ENCODE results near the gene TMEM204. TPM values are rescaled to one million over a fixed set of nuclear protein-coding genes. Genes with fewer than 3 reads are reported as not detected.
A peak's percentile ranks its signal among the peaks of the same experiment; 100 is the strongest.

The TMEM204 gene
- total RNA-seq, 2 experiments from 2014 or later: 35.1 to 35.6 TPM

DNA sequence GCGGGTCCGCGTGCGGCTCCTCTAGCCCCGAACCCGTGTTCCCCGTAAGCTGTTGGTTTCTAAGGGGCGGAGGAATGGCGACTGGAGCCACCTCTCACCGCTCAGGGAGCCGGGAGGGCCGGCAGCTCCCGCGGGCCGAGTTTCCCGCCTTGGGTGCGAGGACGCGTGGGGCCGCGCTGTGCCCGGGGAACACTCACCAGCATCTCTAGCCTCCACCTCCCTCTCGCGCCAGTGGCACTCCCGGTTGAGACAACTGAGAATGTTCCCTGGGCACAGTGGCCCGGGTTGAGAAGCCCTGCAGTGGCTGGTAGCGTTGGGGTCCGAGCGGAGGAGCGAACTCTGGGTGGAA is 39.7 kb upstream of the TMEM204 start:
- peak; percentile 35 for DNase-seq

DNA sequence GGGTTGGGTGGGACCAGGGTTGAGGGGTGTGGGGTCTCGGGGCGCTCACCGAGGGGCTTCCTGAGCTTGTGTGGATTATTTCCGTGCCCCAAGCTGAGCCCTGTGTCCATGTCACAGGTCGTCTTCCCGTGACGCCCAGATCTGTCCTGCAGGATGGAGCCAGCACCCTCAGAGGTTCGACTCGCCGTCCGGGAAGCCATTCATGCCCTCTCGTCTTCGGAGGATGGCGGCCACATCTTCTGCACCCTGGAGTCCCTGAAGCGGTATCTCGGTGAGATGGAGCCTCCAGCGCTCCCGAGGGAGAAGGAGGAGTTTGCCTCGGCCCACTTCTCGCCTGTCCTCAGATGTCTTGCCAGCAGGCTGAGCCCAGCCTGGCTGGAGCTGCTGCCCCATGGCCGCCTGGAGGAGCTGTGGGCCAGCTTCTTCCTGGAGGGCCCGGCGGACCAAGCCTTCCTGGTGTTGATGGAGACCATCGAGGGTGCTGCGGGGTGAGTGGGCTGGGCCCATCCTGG is 39.3 kb upstream of the TMEM204 start:
- peaks cover 15% of the 10 kb centered on the region for H3K36me3 Mint-ChIP-seq (ENCODE audit: low read depth)
- ATAC-seq: no peak
- H3K9me3 Mint-ChIP-seq (ENCODE audit: insufficient read depth): no peaks in the 10 kb centered on the region
- peaks cover 24% of the 10 kb centered on the region for H3K4me1 Mint-ChIP-seq (ENCODE audit: low read depth)
- H3K27ac Mint-ChIP-seq: peak overlapping the region; percentile 89
- DNase-seq: no peak
- ChIA-PET CTCF (interaction anchor here (1.3 kb wide), 1 partner anchor 45 kb away, joined by 3 read pairs; no protein-coding TSS in a partner anchor), POLR2A (interaction anchor here (0.7 kb wide), 1 partner anchor 39 kb away, joined by 3 read pairs; the partner anchor contains the start of gene TMEM204)
- H3K27me3 Mint-ChIP-seq (ENCODE audit: low read depth): no peaks in the 10 kb centered on the region
- peak overlapping the region; percentile 91 for H3K4me3 Mint-ChIP-seq

More for the DNA sequence above, 39.7 kb upstream of the TMEM204 start:
- CTCF ChIA-PET: interaction anchor here (1.3 kb wide), 1 partner anchor 45 kb away, joined by 3 read pairs; no protein-coding TSS in a partner anchor
- Mint-ChIP-seq H3K4me3 (peak overlapping the region; percentile 91), H3K9me3 (ENCODE audit: insufficient read depth) (no peaks in the 10 kb centered on the region), H3K4me1 (ENCODE audit: low read depth) (peaks cover 24% of the 10 kb centered on the region), H3K27ac (peak overlapping the region; percentile 89), H3K36me3 (ENCODE audit: low read depth) (peaks cover 15% of the 10 kb centered on the region), H3K27me3 (ENCODE audit: low read depth) (no peaks in the 10 kb centered on the region)
- POLR2A ChIA-PET: interaction anchor here (0.7 kb wide), 1 partner anchor 40 kb away, joined by 3 read pairs; the partner anchor contains the start of gene TMEM204
- peak; percentile 29 for ATAC-seq

GRCh38 chr16:1494711-1495110 is 38.8 kb upstream of the TMEM204 start:
- Mint-ChIP-seq H3K9me3 (ENCODE audit: insufficient read depth) (no peaks in the 10 kb centered on the region), H3K27ac (peak overlapping the region; percentile 89), H3K4me3 (peak overlapping the region; percentile 91), H3K36me3 (ENCODE audit: low read depth) (peaks cover 15% of the 10 kb centered on the region), H3K27me3 (ENCODE audit: low read depth) (no peaks in the 10 kb centered on the region), H3K4me1 (ENCODE audit: low read depth) (peaks cover 24% of the 10 kb centered on the region)
- ATAC-seq (no peak), DNase-seq (no peak)
- POLR2A ChIA-PET: no interaction called here
- CTCF ChIA-PET: interaction anchor here (1.3 kb wide), 1 partner anchor 44 kb away, joined by 3 read pairs; no protein-coding TSS in a partner anchor

- Mint-ChIP-seq H3K4me3 (peak overlapping the region; percentile 22), H3K4me1 (ENCODE audit: low read depth) (peaks cover 24% of the 10 kb centered on the region), H3K36me3 (ENCODE audit: low read depth) (peaks cover 15% of the 10 kb centered on the region), H3K27me3 (ENCODE audit: low read depth) (no peaks in the 10 kb centered on the region), H3K9me3 (ENCODE audit: insufficient read depth) (no peaks in the 10 kb centered on the region), H3K27ac (no peak overlapping the region)
- ChIA-PET CTCF (no interaction called here), POLR2A (no interaction called here)
- DNase-seq: no peak
- no peak for ATAC-seq
These were observed 38.1 kb upstream of the TMEM204 start for GRCh38 chr16:1495211-1495888.

- Mint-ChIP-seq H3K4me3 (no peak overlapping the region), H3K36me3 (ENCODE audit: low read depth) (peaks cover 15% of the 10 kb centered on the region), H3K4me1 (ENCODE audit: low read depth) (peaks cover 24% of the 10 kb centered on the region), H3K27ac (no peak overlapping the region), H3K27me3 (ENCODE audit: low read depth) (no peaks in the 10 kb centered on the region), H3K9me3 (ENCODE audit: insufficient read depth) (no peaks in the 10 kb centered on the region)
- CTCF ChIA-PET: no interaction called here
- ATAC-seq: no peak
- DNase-seq: no peak
- POLR2A ChIA-PET: no interaction called here
These were observed 37.6 kb upstream of the TMEM204 start for GRCh38 chr16:1495889-1496262.

DNA sequence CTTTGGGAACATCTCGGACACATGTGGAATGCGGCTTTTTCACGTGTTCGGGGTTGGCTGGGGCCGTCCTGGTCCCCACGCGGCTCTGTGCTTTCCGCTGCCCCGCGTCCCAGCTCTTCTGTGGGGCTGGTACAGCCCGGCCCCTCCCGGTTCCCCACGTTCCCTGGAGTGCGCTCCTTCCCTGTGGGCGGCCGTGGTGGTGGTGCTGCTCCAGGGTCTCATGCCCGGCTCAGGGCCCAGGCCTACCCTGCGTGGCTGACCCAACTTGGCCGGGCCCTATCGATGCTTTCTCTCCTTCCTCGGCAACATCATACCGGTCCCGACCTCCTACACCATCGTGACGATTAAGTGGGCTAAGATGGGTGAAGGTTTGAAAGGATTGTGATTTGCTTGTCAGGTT is 37.0 kb upstream of the TMEM204 start:
- H3K27me3 Mint-ChIP-seq (ENCODE audit: low read depth): no peaks in the 10 kb centered on the region
- ChIA-PET POLR2A (no interaction called here), CTCF (no interaction called here)
- H3K36me3 Mint-ChIP-seq (ENCODE audit: low read depth): peaks cover 17% of the 10 kb centered on the region
- peaks cover 24% of the 10 kb centered on the region for H3K4me1 Mint-ChIP-seq (ENCODE audit: low read depth)
- ATAC-seq (no peak), DNase-seq (no peak)
- no peak overlapping the region for H3K27ac Mint-ChIP-seq
- H3K9me3 Mint-ChIP-seq (ENCODE audit: insufficient read depth): no peaks in the 10 kb centered on the region
- H3K4me3 Mint-ChIP-seq: no peak overlapping the region

- Mint-ChIP-seq H3K36me3 (ENCODE audit: low read depth) (peaks cover 17% of the 10 kb centered on the region), H3K27me3 (ENCODE audit: low read depth) (no peaks in the 10 kb centered on the region), H3K27ac (no peak overlapping the region), H3K4me1 (ENCODE audit: low read depth) (peaks cover 24% of the 10 kb centered on the region), H3K4me3 (no peak overlapping the region), H3K9me3 (ENCODE audit: insufficient read depth) (no peaks in the 10 kb centered on the region)
- CTCF ChIA-PET: no interaction called here
- POLR2A ChIA-PET: no interaction called here
- no peak for ATAC-seq
- DNase-seq: no peak
These were observed 36.4 kb upstream of the TMEM204 start for GRCh38 chr16:1497014-1497598.

DNA sequence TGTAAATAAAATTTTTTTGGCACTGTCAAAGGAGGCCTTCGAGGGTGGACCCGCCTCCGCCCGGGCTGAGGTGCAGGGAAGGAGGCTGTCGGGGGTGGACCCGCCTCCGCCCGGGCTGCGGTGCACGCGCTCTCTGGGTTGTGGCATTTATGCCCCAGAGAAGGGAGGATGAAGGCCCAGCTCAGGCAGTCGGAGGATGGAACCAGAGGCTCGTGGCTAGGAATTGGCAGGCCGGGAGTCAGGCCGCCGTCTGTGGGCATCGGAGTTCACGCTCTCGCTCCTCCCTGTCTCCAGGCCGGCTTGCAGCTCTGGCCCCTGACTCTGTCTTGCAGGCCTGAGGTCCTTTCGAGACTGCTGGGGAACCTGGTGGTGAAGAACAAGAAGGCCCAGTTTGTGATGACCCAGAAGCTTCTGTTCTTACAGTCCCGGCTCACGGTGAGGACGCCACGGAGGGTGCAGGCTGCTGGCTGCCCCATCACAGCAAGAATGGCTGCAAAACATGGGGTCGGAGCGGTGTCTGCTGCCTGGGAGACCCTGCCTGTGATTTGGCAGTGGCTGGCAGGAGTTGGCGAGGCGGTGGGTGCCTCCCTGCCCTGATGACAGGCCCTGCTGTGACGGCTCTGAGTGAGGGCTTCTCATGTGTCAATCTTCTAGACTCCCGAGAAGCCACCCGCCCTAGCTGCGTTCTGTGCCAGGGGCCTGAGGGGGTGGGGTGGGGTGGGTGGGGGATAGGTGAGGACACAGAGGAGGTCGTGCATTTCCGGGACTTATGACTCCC is 34.4 kb upstream of the TMEM204 start:
- Mint-ChIP-seq H3K27me3 (ENCODE audit: low read depth) (no peaks in the 10 kb centered on the region), H3K36me3 (ENCODE audit: low read depth) (peaks cover 25% of the 10 kb centered on the region), H3K9me3 (ENCODE audit: insufficient read depth) (no peaks in the 10 kb centered on the region), H3K4me3 (no peak overlapping the region), H3K4me1 (ENCODE audit: low read depth) (peaks cover 12% of the 10 kb centered on the region), H3K27ac (no peak overlapping the region)
- DNase-seq (no peak), ATAC-seq (no peak)
- ChIA-PET POLR2A (no interaction called here), CTCF (no interaction called here)

DNA sequence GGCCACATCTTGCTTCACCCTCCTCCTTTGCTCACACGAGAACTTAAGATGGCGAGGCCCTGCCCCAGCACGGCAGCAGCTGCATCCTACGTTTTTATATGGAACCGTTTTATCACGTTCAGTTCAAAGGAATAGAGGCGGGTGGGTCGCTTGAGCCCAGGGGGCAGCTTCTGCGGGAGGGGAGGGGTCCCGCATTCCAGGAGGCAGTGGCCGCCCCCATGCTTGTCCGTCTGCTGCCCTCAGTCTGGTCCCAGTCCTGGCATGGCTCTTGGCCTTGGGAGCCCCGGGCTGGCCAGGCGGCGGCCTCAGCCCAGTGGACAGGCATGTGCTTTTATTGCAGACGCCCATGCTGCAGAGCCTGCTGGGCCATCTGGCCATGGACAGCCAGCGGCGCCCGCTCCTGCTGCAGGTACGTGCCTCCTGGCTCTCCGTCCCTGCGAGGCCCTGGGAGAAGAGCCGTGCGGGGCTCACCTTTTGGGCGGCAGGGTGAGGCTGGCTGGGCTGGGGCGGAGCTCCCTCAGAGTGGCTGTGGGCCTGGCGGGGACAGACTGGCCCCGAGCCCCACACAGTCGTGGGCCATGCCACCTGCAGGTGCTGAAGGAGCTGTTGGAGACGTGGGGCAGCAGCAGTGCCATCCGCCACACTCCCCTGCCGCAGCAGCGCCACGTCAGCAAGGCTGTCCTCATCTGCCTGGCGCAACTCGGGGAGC is 33.6 kb upstream of the TMEM204 start:
- H3K9me3 Mint-ChIP-seq (ENCODE audit: insufficient read depth): no peaks in the 10 kb centered on the region
- no peaks in the 10 kb centered on the region for H3K27me3 Mint-ChIP-seq (ENCODE audit: low read depth)
- H3K4me1 Mint-ChIP-seq (ENCODE audit: low read depth): peaks cover 4% of the 10 kb centered on the region
- ChIA-PET POLR2A (no interaction called here), CTCF (no interaction called here)
- DNase-seq (no peak), ATAC-seq (no peak)
- no peak overlapping the region for H3K4me3 Mint-ChIP-seq
- peaks cover 23% of the 10 kb centered on the region for H3K36me3 Mint-ChIP-seq (ENCODE audit: low read depth)
- no peak overlapping the region for H3K27ac Mint-ChIP-seq

- no peak for ATAC-seq
- DNase-seq: no peak
- Mint-ChIP-seq H3K27me3 (ENCODE audit: low read depth) (no peaks in the 10 kb centered on the region), H3K36me3 (ENCODE audit: low read depth) (peaks cover 23% of the 10 kb centered on the region), H3K27ac (no peak overlapping the region), H3K4me3 (no peak overlapping the region), H3K4me1 (ENCODE audit: low read depth) (no peaks in the 10 kb centered on the region), H3K9me3 (ENCODE audit: insufficient read depth) (no peaks in the 10 kb centered on the region)
- ChIA-PET CTCF (no interaction called here), POLR2A (no interaction called here)
These were observed 32.9 kb upstream of the TMEM204 start for GRCh38 chr16:1500465-1501150.

DNA sequence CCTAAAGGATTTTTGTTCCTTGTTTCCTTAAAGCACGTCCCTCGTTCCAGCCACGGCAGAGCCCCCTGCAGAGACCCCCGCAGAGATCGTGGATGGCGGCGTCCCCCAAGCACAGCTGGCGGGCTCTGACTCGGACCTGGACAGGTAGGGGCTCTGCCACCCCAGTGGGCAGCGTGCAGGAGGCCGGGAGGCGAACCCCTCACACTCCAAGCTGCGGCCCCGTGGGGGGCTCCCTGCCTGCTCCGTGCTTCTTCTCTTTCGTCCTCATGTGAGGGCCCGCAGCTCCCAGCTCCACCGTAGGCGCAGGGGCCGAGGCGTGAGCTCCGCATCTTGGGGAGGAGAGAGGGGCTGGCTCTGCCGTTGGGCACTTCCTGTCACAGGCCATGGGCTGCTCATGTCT is 31.8 kb upstream of the TMEM204 start:
- ChIA-PET CTCF (no interaction called here), POLR2A (interaction anchor here (0.7 kb wide), 1 partner anchor 11 kb away, joined by 3 read pairs; no protein-coding TSS in a partner anchor)
- Mint-ChIP-seq H3K36me3 (ENCODE audit: low read depth) (peaks cover 23% of the 10 kb centered on the region), H3K27me3 (ENCODE audit: low read depth) (no peaks in the 10 kb centered on the region), H3K4me3 (no peak overlapping the region), H3K4me1 (ENCODE audit: low read depth) (no peaks in the 10 kb centered on the region), H3K27ac (no peak overlapping the region), H3K9me3 (ENCODE audit: insufficient read depth) (no peaks in the 10 kb centered on the region)
- DNase-seq: no peak
- ATAC-seq: no peak
